ENCODE data around the gene MARK3.

Gene MARK3

DNA sequence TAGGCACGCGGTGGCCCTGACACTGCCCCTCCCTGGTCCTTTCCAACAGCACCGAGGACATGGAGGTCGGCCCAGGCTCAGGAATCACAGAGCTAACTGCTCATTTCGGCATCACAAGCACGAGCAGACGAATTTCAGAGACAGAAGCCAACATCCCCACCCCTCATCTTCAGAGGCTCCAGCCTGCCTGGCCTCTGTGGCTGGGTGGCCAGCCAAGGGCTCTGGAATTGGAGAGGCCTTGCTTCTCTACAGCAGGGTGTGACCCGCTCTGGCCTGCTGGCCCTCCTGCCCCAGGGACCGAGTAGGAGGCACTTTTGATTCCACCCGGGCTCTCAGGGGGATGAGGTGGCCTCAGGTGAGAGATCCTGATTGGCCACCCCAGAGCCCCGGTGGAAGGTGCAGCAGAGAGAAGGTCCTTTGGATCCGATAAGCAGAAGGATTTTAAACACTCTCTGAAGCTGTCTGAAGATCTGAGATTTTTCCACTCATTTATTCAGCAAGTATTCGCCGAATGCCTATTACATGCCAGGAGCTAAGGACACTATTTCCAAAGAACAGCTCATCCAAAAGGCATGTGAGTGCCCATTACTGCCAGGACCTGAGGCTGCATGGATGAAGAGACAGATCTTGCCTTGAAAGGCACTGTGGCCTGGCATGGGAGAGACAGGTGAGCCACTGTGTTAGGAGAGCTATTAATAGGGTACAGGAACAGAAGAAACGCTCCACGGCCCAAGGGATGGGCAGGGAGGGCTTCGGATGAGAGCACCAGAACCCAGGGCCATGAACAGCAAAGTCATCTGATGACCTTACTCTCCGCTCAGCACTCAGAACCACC lies 167.0 kb downstream of the MARK3 start:
- DNase-seq = no peak

DNA sequence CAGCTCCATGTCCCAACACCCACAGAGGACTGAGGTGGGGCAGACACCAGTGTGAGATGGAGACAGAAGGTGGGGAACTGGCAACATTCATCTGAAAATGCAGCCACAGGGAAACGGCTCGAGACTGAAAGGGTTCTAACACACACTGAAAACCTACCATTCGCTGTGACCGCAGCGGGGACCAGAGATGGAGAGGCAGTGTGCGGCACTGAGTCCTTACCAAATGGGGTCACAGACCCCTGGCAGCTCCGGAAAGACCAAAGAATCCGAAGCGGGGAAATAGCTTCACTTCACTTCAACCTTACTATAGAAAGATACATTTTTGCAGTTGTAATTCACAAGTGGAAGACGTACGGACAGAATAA lies 167.6 kb downstream of the MARK3 start:
- no peak for DNase-seq
